GM04504 (cell line): Measurements from ENCODE around the gene NAA35.

Experiments
- DNase-seq: peaks from one replicate; pipeline ENCODE4 v3.0.0-alpha.2; 2012; ENCODE audit warnings: low read depth

NAA35 gene

DNA sequence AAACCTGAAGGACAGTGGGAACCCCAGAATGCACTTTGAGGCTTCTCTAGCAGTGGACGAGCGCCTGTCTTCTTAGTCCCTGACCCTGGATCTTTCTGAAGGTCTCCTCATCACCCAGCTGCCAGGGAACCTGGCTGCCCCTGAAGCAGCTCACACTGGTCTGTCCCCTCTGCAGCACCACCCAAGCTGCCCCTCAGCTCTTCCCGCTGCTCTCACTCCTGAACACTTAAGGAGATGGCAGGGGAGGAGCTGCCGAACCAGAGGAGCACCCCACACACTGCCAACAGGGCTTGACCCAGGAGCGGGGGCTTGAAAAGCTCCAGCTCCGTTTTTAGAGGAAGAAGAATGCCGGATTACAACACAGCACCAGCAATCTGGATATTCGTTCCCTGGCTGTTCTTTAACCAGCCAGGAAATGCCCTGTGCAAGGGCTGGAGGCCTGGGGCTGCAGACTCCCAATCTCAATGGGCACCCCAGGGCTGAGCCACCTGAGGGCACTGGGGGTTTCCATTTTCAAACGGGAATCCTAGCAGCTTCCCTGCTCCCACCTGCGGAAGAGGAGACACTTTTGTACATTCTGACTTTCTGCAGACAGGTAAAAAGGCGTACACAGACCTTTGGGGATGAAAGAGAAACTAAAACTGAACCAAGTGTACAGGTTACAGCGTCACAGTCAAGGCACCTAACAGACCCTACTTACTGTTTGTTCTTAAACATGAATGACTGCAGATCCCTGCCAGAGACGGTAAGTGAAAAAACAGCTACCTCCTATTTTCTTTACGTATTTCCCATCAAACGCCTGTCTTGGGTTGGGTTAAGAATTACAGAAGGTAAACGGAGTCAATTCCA is 122.1 kb downstream of the NAA35 start:
- DNase-seq: no peak

DNA sequence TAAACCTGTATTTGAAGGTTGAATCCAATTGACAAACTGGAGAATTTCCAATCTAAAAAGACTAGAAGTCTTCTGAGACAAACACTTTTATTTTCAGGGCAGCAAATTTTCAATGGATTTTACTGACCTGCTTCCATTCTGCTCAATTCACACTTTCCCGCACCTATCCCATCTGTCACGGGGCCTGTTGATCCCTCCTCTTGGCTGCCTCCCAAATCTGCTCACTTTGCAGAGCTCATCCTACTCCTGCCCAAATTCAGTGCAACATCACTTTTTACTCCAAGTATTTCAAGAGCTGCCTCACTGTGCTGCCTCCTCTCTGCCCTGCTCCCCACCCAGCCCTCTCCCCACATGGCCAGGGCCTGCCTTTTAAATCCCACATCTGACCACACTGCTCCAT is 123.3 kb downstream of the NAA35 start:
- no peak for DNase-seq

- no peak for DNase-seq
Observed at GRCh38 chr9:86069206-86069869, 128.4 kb downstream of the NAA35 start.
